K562 (cell line): ENCODE measurements around the gene WDR46. TPM values are rescaled to one million over a fixed set of nuclear protein-coding genes. Genes with fewer than 3 reads are reported as not detected.

ENCODE experiments used
- BRCA1 ChIP-seq, 2 experiments: fragments of 450-650 bp in 1 of 2; sonication (generic) in 1 of 2; formaldehyde crosslinking in 1 of 2; IDR thresholded peaks; 2 replicates each; pipeline versions ENCODE4 v1.5.0 to v1.6.1; 2017 to 2020; ENCODE audit warnings: mild to moderate bottlenecking in 1 of 2, missing genetic modification reagents in 1 of 2
- CGGBP1 ChIP-seq: fragments of 250-450 bp; sonication (Bioruptor Pico); IDR thresholded peaks from 2 replicates; pipeline ENCODE4 v1.9.0; 2021; ENCODE audit warnings: mild to moderate bottlenecking
- GTF2A2 ChIP-seq: IDR thresholded peaks from 2 replicates; pipeline ENCODE4 v1.6.1; 2016; ENCODE audit warnings: mild to moderate bottlenecking, missing genetic modification characterization, missing compliant biosample characterization
- KDM4B ChIP-seq, 2 experiments: fragments of 450-650 bp in 1 of 2; sonication (generic) in 1 of 2; IDR thresholded peaks; 2 replicates each; pipeline ENCODE4 v1.6.1; 2016 to 2017; ENCODE audit warnings: borderline replicate concordance in 2 of 2, antibody characterized with exemption in 1 of 2, low read depth in 1 of 2, mild to moderate bottlenecking in 1 of 2
- LEF1 ChIP-seq: fragments of 450-650 bp; IDR thresholded peaks from 2 replicates; pipeline ENCODE4 v1.6.1; 2016; ENCODE audit warnings: mild to moderate bottlenecking
- MED1 ChIP-seq: sonication (generic); formaldehyde crosslinking; IDR thresholded peaks from 2 replicates; pipeline ENCODE4 v1.8.1; 2023; ENCODE audit warnings: missing genetic modification reagents, borderline replicate concordance
- SIX5 ChIP-seq, 2 experiments: IDR thresholded peaks; 2 replicates each; pipeline ENCODE4 v1.6.1; 2011; ENCODE audit warnings: low read length in 2 of 2, borderline replicate concordance in 1 of 2, low read depth in 1 of 2, mild to moderate bottlenecking in 1 of 2, moderate library complexity in 1 of 2; ENCODE audit not compliant: insufficient read depth in 1 of 2
- SLC30A9 ChIP-seq: fragments of 250-450 bp; sonication (Bioruptor Pico); IDR thresholded peaks from 2 replicates; pipeline ENCODE4 v1.8.0; 2022; ENCODE audit warnings: mild to moderate bottlenecking, moderate library complexity
- SMARCA5 ChIP-seq: fragments of 450-650 bp; IDR thresholded peaks from 2 replicates; pipeline ENCODE4 v1.6.1; 2016
- SRSF1 ChIP-seq: fragments of 200-400 bp; formaldehyde crosslinking; IDR thresholded peaks from 2 replicates; pipeline ENCODE4 v1.6.1; 2017; ENCODE audit warnings: mild to moderate bottlenecking, low read depth, low read length, moderate library complexity
- TAF7 ChIP-seq: fragments of 450-650 bp; IDR thresholded peaks from 2 replicates; pipeline ENCODE4 v1.6.1; 2016; ENCODE audit warnings: missing genetic modification characterization, missing compliant biosample characterization
- ZNF212 ChIP-seq: fragments of 450-650 bp; formaldehyde crosslinking; IDR thresholded peaks from 2 replicates; pipeline ENCODE4 v1.4.0; 2020; ENCODE audit warnings: mild to moderate bottlenecking
- ZNF263 ChIP-seq: sonication (generic); formaldehyde crosslinking; IDR thresholded peaks from 2 replicates; pipeline ENCODE4 v1.8.0; 2022; ENCODE audit warnings: mild to moderate bottlenecking, missing genetic modification reagents, borderline replicate concordance
- ZSCAN29 ChIP-seq: fragments of 450-650 bp; IDR thresholded peaks from 2 replicates; pipeline ENCODE4 v1.6.1; 2017
- polyA plus RNA-seq, 8 experiments: library from polyadenylated mRNA; depleted of rRNA in 4 of 8; stranded (reverse) in 5 of 8; unstranded in 3 of 8; fragments of >200 nt; fragmentation: Nextera tagmentation in 2 of 8; fragmentation: Illumina TruSeq in 1 of 8; extraction: Ambion mirVana in 2 of 8; extraction: Trizol in 1 of 8; gene quantifications; 2 replicates each; pipeline versions ENCODE4 v1.2.1 to v1.2.3, GENCODE V29; 2011 to 2014; ENCODE audit warnings: inconsistent platforms in 1 of 8, missing spikeins in 1 of 8
- total RNA-seq, 7 experiments: library from RNA; depleted of rRNA in 6 of 7; stranded (reverse); fragments of >200 nt in 6 of 7; fragmentation: Illumina TruSeq in 2 of 7; extraction: Trizol in 2 of 7; gene quantifications; 2 replicates each; pipeline versions ENCODE4 v1.2.1 to v1.2.3, GENCODE V29; 2011 to 2021; ENCODE audit warnings: low replicate concordance in 1 of 7
- TF ChIP-seq, protein P1 (sequence below): sonication (generic); formaldehyde crosslinking; IDR thresholded peaks from 2 replicates; pipeline ENCODE4 v1.5.0; 2020; ENCODE audit warnings: missing genetic modification reagents
- TF ChIP-seq, protein P2 (sequence below): fragments of 450-650 bp; IDR thresholded peaks from 2 replicates; pipeline ENCODE4 v1.6.1; 2016; ENCODE audit warnings: borderline replicate concordance
- TF ChIP-seq, protein P3 (sequence below): fragments of 250-450 bp; sonication (Bioruptor Pico); IDR thresholded peaks from 2 replicates; pipeline ENCODE4 v1.4.0; 2020; ENCODE audit warnings: mild to moderate bottlenecking, moderate library complexity
- TF ChIP-seq, protein P4 (sequence below): fragments of 200-800 bp; sonication (Bioruptor generic); IDR thresholded peaks from 2 replicates; pipeline ENCODE4 v1.6.1; 2016; ENCODE audit warnings: missing genetic modification characterization, missing compliant biosample characterization

WDR46 gene
- total and polyA plus RNA-seq, 9 of the 15 experiments (the other 6 are each of a cell fraction or from before 2014, with no cell fraction given) = 8.9 to 146 (median 93.1) TPM

- TF ChIP-seq SIX5 (IDR thresholded peaks at IDR 0.05; ENCODE audit: borderline replicate concordance in 1 of 2, insufficient read depth in 1 of 2, low read depth in 1 of 2, low read length in 2 of 2) = no peak
- no peak for TF ChIP-seq SRSF1
- TF ChIP-seq, protein P1, sequence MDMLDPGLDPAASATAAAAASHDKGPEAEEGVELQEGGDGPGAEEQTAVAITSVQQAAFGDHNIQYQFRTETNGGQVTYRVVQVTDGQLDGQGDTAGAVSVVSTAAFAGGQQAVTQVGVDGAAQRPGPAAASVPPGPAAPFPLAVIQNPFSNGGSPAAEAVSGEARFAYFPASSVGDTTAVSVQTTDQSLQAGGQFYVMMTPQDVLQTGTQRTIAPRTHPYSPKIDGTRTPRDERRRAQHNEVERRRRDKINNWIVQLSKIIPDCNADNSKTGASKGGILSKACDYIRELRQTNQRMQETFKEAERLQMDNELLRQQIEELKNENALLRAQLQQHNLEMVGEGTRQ (CRISPR knock-in tag) = peak; percentile 73
- no peak for TF ChIP-seq ZSCAN29
- TF ChIP-seq TAF7 (tag) = no peak
- no peak for TF ChIP-seq MED1
- no peak for TF ChIP-seq ZNF212 (CRISPR knock-in tag)
- TF ChIP-seq BRCA1 (IDR thresholded peaks at IDR 0.05) = no peak
- TF ChIP-seq BRCA1 (CRISPR knock-in tag; IDR thresholded peaks at IDR 0.05) = no peak
- no peak for TF ChIP-seq GTF2A2 (tag)
- TF ChIP-seq CGGBP1 (CRISPR knock-in tag) = no peak
- TF ChIP-seq, protein P2, sequence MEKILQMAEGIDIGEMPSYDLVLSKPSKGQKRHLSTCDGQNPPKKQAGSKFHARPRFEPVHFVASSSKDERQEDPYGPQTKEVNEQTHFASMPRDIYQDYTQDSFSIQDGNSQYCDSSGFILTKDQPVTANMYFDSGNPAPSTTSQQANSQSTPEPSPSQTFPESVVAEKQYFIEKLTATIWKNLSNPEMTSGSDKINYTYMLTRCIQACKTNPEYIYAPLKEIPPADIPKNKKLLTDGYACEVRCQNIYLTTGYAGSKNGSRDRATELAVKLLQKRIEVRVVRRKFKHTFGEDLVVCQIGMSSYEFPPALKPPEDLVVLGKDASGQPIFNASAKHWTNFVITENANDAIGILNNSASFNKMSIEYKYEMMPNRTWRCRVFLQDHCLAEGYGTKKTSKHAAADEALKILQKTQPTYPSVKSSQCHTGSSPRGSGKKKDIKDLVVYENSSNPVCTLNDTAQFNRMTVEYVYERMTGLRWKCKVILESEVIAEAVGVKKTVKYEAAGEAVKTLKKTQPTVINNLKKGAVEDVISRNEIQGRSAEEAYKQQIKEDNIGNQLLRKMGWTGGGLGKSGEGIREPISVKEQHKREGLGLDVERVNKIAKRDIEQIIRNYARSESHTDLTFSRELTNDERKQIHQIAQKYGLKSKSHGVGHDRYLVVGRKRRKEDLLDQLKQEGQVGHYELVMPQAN = peak; percentile 51; the same call in 1 of the 2 replicates
- TF ChIP-seq, protein P3, sequence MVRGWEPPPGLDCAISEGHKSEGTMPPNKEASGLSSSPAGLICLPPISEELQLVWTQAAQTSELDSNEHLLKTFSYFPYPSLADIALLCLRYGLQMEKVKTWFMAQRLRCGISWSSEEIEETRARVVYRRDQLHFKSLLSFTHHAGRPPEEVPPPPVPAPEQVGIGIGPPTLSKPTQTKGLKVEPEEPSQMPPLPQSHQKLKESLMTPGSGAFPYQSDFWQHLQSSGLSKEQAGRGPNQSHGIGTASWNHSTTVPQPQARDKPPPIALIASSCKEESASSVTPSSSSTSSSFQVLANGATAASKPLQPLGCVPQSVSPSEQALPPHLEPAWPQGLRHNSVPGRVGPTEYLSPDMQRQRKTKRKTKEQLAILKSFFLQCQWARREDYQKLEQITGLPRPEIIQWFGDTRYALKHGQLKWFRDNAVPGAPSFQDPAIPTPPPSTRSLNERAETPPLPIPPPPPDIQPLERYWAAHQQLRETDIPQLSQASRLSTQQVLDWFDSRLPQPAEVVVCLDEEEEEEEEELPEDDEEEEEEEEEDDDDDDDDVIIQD (CRISPR knock-in tag) = no peak
- TF ChIP-seq SMARCA5 = no peak
- TF ChIP-seq, protein P4, sequence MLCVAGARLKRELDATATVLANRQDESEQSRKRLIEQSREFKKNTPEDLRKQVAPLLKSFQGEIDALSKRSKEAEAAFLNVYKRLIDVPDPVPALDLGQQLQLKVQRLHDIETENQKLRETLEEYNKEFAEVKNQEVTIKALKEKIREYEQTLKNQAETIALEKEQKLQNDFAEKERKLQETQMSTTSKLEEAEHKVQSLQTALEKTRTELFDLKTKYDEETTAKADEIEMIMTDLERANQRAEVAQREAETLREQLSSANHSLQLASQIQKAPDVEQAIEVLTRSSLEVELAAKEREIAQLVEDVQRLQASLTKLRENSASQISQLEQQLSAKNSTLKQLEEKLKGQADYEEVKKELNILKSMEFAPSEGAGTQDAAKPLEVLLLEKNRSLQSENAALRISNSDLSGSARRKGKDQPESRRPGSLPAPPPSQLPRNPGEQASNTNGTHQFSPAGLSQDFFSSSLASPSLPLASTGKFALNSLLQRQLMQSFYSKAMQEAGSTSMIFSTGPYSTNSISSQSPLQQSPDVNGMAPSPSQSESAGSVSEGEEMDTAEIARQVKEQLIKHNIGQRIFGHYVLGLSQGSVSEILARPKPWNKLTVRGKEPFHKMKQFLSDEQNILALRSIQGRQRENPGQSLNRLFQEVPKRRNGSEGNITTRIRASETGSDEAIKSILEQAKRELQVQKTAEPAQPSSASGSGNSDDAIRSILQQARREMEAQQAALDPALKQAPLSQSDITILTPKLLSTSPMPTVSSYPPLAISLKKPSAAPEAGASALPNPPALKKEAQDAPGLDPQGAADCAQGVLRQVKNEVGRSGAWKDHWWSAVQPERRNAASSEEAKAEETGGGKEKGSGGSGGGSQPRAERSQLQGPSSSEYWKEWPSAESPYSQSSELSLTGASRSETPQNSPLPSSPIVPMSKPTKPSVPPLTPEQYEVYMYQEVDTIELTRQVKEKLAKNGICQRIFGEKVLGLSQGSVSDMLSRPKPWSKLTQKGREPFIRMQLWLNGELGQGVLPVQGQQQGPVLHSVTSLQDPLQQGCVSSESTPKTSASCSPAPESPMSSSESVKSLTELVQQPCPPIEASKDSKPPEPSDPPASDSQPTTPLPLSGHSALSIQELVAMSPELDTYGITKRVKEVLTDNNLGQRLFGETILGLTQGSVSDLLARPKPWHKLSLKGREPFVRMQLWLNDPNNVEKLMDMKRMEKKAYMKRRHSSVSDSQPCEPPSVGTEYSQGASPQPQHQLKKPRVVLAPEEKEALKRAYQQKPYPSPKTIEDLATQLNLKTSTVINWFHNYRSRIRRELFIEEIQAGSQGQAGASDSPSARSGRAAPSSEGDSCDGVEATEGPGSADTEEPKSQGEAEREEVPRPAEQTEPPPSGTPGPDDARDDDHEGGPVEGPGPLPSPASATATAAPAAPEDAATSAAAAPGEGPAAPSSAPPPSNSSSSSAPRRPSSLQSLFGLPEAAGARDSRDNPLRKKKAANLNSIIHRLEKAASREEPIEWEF (CRISPR knock-in tag) = no peak
- no peak; a peak in 1 of 4 replicates for TF ChIP-seq KDM4B (IDR thresholded peaks at IDR 0.05; ENCODE audit: borderline replicate concordance in 2 of 2, low read depth in 1 of 2)
- no peak; the same call in 1 of the 2 replicates for TF ChIP-seq LEF1
- TF ChIP-seq SLC30A9 (CRISPR knock-in tag) = no peak
- TF ChIP-seq ZNF263 (CRISPR knock-in tag) = no peak
These were observed 23.5 kb upstream of the WDR46 start (continued) for GRCh38 chr6:33312361-33313104.
